OCI-LY1 (cell line): ENCODE data around the gene IDS.

Experiments used
- H2AFZ ChIP-seq: fragments of 200-600 bp; sonication (generic), shearing (Covaris generic); 2 replicates; pipeline ENCODE4 v1.6.0; 2014; ENCODE audit warnings: antibody characterized with exemption, mild to moderate bottlenecking, low read length
- H3F3A ChIP-seq: fragments of 200-600 bp; sonication (generic), shearing (Covaris generic); 2 replicates; pipeline ENCODE4 v1.6.0; 2014; ENCODE audit warnings: mild to moderate bottlenecking, antibody characterized with exemption, low read length, moderate library complexity; ENCODE audit not compliant: insufficient read depth
- H3K27ac ChIP-seq: fragments of 200-600 bp; sonication (generic); 2 replicates; pipeline ENCODE4 v1.5.1; 2014; ENCODE audit warnings: low read length, mixed run types, mild to moderate bottlenecking, low read depth; ENCODE audit not compliant: poor library complexity, severe bottlenecking
- H3K27me3 ChIP-seq: fragments of 200-600 bp; sonication (generic); 2 replicates; pipeline ENCODE4 v1.6.0; 2014; ENCODE audit warnings: antibody characterized with exemption, mild to moderate bottlenecking, low read length, moderate library complexity; ENCODE audit not compliant: insufficient read depth
- H3K36me3 ChIP-seq: fragments of 200-600 bp; sonication (generic); 2 replicates; pipeline ENCODE4 v1.6.1; 2014; ENCODE audit warnings: mild to moderate bottlenecking, antibody characterized with exemption, low read length, moderate library complexity, mixed read lengths; ENCODE audit not compliant: insufficient read depth
- H3K4me1 ChIP-seq: fragments of 200-600 bp; sonication (generic); 2 replicates; pipeline ENCODE4 v1.5.1; 2014; ENCODE audit warnings: mild to moderate bottlenecking, low read length, moderate library complexity; ENCODE audit not compliant: insufficient read depth, severe bottlenecking
- H3K4me2 ChIP-seq: fragments of 200-600 bp; sonication (generic), shearing (Covaris generic); 2 replicates; pipeline ENCODE4 v1.6.1; 2014; ENCODE audit warnings: low read length
- H3K4me3 ChIP-seq: fragments of 200-600 bp; sonication (generic); 2 replicates; pipeline ENCODE4 v1.5.1; 2014; ENCODE audit warnings: low read length, low read depth, mild to moderate bottlenecking, mixed read lengths; ENCODE audit not compliant: poor library complexity, severe bottlenecking
- H3K79me2 ChIP-seq: fragments of 200-600 bp; shearing (Covaris generic); 2 replicates; pipeline ENCODE4 v1.6.1; 2016; ENCODE audit warnings: mixed run types, low read length, mixed read lengths; ENCODE audit not compliant: insufficient read depth
- H3K9ac ChIP-seq: fragments of 200-600 bp; sonication (generic), shearing (Covaris generic); 2 replicates; pipeline ENCODE4 v1.6.1; 2014; ENCODE audit warnings: mild to moderate bottlenecking, low read length, mixed read lengths
- H3K9me2 ChIP-seq: fragments of 200-600 bp; sonication (generic), shearing (Covaris generic); 2 replicates; pipeline ENCODE4 v1.6.1; 2014; ENCODE audit warnings: low read depth, mild to moderate bottlenecking, low read length, mixed read lengths
- H3K9me3 ChIP-seq: fragments of 200-600 bp; shearing (Covaris generic); 2 replicates; pipeline ENCODE4 v1.6.1; 2014; ENCODE audit warnings: low read length, mixed read lengths
- H4K20me1 ChIP-seq: fragments of 200-600 bp; sonication (generic), shearing (Covaris generic); 2 replicates; pipeline ENCODE4 v1.6.0; 2016; ENCODE audit warnings: mild to moderate bottlenecking, low read length; ENCODE audit not compliant: insufficient read depth
- CTCF ChIP-seq: fragments of 200-600 bp; sonication (generic), shearing (Covaris generic); IDR thresholded peaks from 2 replicates; pipeline ENCODE4 v1.5.1; 2017; ENCODE audit warnings: mild to moderate bottlenecking, antibody characterized with exemption, low read length, moderate library complexity, mixed read lengths
- EZH2 ChIP-seq: fragments of 200-600 bp; sonication (generic), shearing (Covaris generic); IDR thresholded peaks from 2 replicates; pipeline ENCODE4 v1.8.0; 2017; ENCODE audit warnings: borderline replicate concordance, mixed run types, mild to moderate bottlenecking, antibody characterized with exemption, low read length, moderate library complexity, mixed read lengths

The IDS gene

GRCh38 chrX:149497054-149497453, 8.1 kb downstream of the IDS start:
- Histone ChIP-seq H3K36me3 (peaks cover 76% of the 10 kb centered on the region), H3K4me1 (no peaks in the 10 kb centered on the region), H3K79me2 (no peaks in the 10 kb centered on the region), H3K4me3 (no peak overlapping the region), H3K27ac (no peak overlapping the region), H3F3A (no peaks in the 10 kb centered on the region), H3K4me2 (no peak overlapping the region), H4K20me1 (no peaks in the 10 kb centered on the region), H3K9me2 (no peaks in the 10 kb centered on the region), H3K9me3 (no peaks in the 10 kb centered on the region), H2AFZ (no peak overlapping the region), H3K9ac (no peak overlapping the region), H3K27me3 (no peaks in the 10 kb centered on the region)
- TF ChIP-seq EZH2 (no peak), CTCF (no peak)

GRCh38 chrX:149495573-149496071, 9.5 kb downstream of the IDS start:
- Histone ChIP-seq H3K9ac (no peak overlapping the region), H3K27ac (no peak overlapping the region), H3K79me2 (no peaks in the 10 kb centered on the region), H2AFZ (no peak overlapping the region), H3K4me2 (no peak overlapping the region), H3K4me1 (no peaks in the 10 kb centered on the region), H3K9me3 (no peaks in the 10 kb centered on the region), H3F3A (no peaks in the 10 kb centered on the region), H3K36me3 (peaks cover 86% of the 10 kb centered on the region), H3K4me3 (no peak overlapping the region), H3K27me3 (no peaks in the 10 kb centered on the region), H4K20me1 (no peaks in the 10 kb centered on the region), H3K9me2 (no peaks in the 10 kb centered on the region)
- TF ChIP-seq EZH2 (no peak), CTCF (no peak)

GRCh38 chrX:149494844-149495565, 10.1 kb downstream of the IDS start:
- Histone ChIP-seq H3K9ac (no peak overlapping the region), H3K9me3 (no peaks in the 10 kb centered on the region), H3K4me1 (no peaks in the 10 kb centered on the region), H3K27ac (no peak overlapping the region), H3K4me3 (no peak overlapping the region), H3K9me2 (no peaks in the 10 kb centered on the region), H3K79me2 (no peaks in the 10 kb centered on the region), H3K27me3 (no peaks in the 10 kb centered on the region), H4K20me1 (no peaks in the 10 kb centered on the region), H3K4me2 (no peak overlapping the region), H2AFZ (no peak overlapping the region), H3F3A (no peaks in the 10 kb centered on the region), H3K36me3 (peaks cover 87% of the 10 kb centered on the region)
- TF ChIP-seq CTCF (no peak), EZH2 (no peak)
